Ishikawa (cell line): ENCODE results near the gene LFNG.

Source experiments
- CEBPB ChIP-seq: IDR thresholded peaks from 2 replicates; pipeline ENCODE4 v1.6.1; 2012
- CREB1 ChIP-seq: IDR thresholded peaks from 2 replicates; pipeline ENCODE4 v1.6.1; 2012; ENCODE audit warnings: low read depth
- EGR1 ChIP-seq: IDR thresholded peaks from 2 replicates; pipeline ENCODE4 v1.6.1; 2012
- EP300 ChIP-seq: IDR thresholded peaks from 2 replicates; pipeline ENCODE4 v1.6.1; 2012; ENCODE audit warnings: borderline replicate concordance
- FOXM1 ChIP-seq: IDR thresholded peaks from 2 replicates; pipeline ENCODE4 v1.6.1; 2012; ENCODE audit warnings: low read depth, borderline replicate concordance
- MAX ChIP-seq: IDR thresholded peaks from 2 replicates; pipeline ENCODE4 v1.6.1; 2012
- NFIC ChIP-seq: IDR thresholded peaks from 2 replicates; pipeline ENCODE4 v1.6.1; 2012
- RAD21 ChIP-seq: IDR thresholded peaks from 2 replicates; pipeline ENCODE4 v1.6.1; 2012; ENCODE audit warnings: low read depth
- REST ChIP-seq: IDR thresholded peaks from 2 replicates; pipeline ENCODE4 v1.6.1; 2012; ENCODE audit warnings: low read depth, mild to moderate bottlenecking
- TAF1 ChIP-seq: IDR thresholded peaks from 2 replicates; pipeline ENCODE4 v1.6.1; 2012; ENCODE audit warnings: low read depth, mild to moderate bottlenecking
- TCF12 ChIP-seq: IDR thresholded peaks from 2 replicates; pipeline ENCODE4 v1.6.1; 2012; ENCODE audit warnings: low read depth
- TEAD4 ChIP-seq: IDR thresholded peaks from 2 replicates; pipeline ENCODE4 v1.6.1; 2012
- USF1 ChIP-seq: IDR thresholded peaks from 2 replicates; pipeline ENCODE4 v1.6.1; 2012
- YY1 ChIP-seq: IDR thresholded peaks from 2 replicates; pipeline ENCODE4 v1.6.1; 2012; ENCODE audit warnings: low read depth
- ZBTB7A ChIP-seq: IDR thresholded peaks from 2 replicates; pipeline ENCODE4 v1.6.1; 2012; ENCODE audit warnings: low read depth

Gene LFNG

DNA sequence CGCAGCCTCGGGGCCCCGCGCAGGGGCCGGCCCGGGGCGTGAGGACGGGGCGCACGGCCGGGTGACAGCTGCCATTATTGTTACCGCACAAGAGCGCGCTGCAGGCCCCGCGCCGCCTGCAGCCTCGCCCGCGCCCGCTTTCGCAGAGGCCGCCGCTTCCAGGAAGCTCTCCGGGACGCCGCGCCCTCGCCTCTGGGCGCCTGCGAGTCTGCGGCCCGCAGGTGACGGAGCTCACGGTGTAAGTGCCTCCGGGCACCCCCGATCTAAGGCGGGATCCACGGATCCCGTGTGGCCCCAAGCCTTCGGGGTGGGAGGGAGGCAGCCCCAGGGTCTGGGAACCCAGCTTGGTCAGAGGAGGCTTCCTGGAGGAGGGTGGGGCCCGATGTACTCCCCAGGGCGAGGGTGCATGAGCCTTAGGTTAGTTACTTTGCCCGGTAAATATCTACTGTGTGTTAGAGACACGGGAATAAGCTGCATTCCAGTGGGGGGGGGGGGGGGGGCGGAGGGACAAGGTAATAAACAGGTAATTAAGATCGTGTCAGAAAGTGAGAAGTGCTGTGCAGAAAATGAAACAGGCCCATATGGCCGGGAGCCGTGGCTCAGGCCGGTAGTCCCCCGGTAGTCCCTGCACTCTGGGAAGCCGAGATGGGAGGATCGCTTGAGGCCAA lies 39.8 kb downstream of the LFNG start:
- no peak for TF ChIP-seq EGR1
- TF ChIP-seq FOXM1 = no peak
- no peak for TF ChIP-seq YY1
- no peak for TF ChIP-seq TAF1
- no peak for TF ChIP-seq REST
- no peak for TF ChIP-seq TEAD4
- no peak; the same call in 1 of the 2 replicates for TF ChIP-seq ZBTB7A
- no peak for TF ChIP-seq MAX
- TF ChIP-seq NFIC = no peak; the same call in 1 of the 2 replicates

DNA sequence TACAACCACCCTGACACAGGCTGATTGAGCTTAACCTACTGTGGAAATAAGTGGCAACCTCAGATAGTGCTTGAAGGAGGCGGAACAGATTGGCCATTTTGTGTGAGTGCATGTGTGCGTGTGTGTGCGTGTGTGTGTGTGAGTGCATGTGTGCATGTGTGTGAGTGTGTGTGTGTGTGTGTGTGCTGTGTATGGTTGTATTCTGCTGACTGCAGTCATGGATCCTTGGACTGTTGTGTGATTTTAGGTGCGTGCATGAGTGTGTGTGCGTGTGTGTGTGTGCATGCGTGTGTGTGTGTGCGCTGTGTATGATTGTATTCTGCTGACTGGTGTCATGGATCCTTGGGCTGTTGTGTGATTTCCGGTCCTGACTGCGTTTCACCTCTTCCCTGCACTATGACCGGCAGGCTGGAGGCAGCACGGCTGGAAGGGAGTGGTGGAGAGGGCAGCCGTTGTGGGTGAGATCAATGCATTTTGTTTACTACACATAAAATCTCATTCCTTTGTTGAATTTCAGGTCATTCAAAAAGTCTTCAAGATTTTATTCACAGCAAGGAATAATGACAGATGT lies 45.5 kb downstream of the LFNG start:
- TF ChIP-seq MAX = no peak
- no peak for TF ChIP-seq EGR1
- TF ChIP-seq EP300 = no peak
- TF ChIP-seq TCF12 = no peak
- no peak for TF ChIP-seq TAF1
- TF ChIP-seq FOXM1 = no peak
- TF ChIP-seq RAD21 = no peak
- no peak for TF ChIP-seq TEAD4
- no peak for TF ChIP-seq ZBTB7A
- TF ChIP-seq USF1 = no peak
- no peak for TF ChIP-seq NFIC
- TF ChIP-seq CREB1 = no peak
- no peak for TF ChIP-seq YY1
- no peak for TF ChIP-seq REST
- TF ChIP-seq CEBPB = no peak

GRCh38 chr7:2566348-2566889 lies 46.8 kb downstream of the LFNG start:
- TF ChIP-seq YY1 (no peak), TAF1 (no peak), CEBPB (no peak), ZBTB7A (no peak), REST (no peak), TCF12 (no peak), RAD21 (no peak), MAX (no peak), NFIC (no peak), USF1 (no peak), FOXM1 (no peak), EP300 (no peak), CREB1 (no peak), TEAD4 (no peak), EGR1 (no peak)
